HepG2 (cell line): ENCODE results near the gene DCD. TPM values are rescaled to one million over a fixed set of nuclear protein-coding genes. Genes with fewer than 3 reads are reported as not detected.

Experiments
- ATAC-seq: fragments of 200-7000 bp; cut with Tn5 transposase; 3 replicates; pipeline ENCODE4 v1.9.1; 2020; ENCODE audit warnings: mild to moderate bottlenecking, moderate library complexity
- BruUV-seq: library from RNA; stranded (reverse); fragments of 400-500 nt; replicated peaks from 2 replicates; lab custom pipeline; 2021; lab: Mats Ljungman, UMichigan
- CTCF ChIA-PET: fragments of 300-600 bp; formaldehyde crosslinking; extraction: SDS; loops from one replicate; lab custom pipeline; 2021; ENCODE audit warnings: low total read pairs, inconsistent platforms, low intra/inter-chr PET ratio; lab: Yijun Ruan, JAX
- POLR2A ChIA-PET: fragments of 350-600 bp; sonication (Branson Sonifier 250); formaldehyde crosslinking; loops from one replicate; lab custom pipeline; 2020; ENCODE audit warnings: antibody characterized with exemption, inconsistent platforms; lab: Yijun Ruan, JAX
- DNase-seq: peaks from one replicate; pipeline ENCODE4 v3.0.0-alpha.2; 2015; ENCODE audit warnings: low spot score
- FAIRE-seq: peaks from 3 replicates; lab custom pipeline; 2011; peaks lifted over from hg19 to GRCh38; lab: Jason Lieb, UNC
- H2AFZ ChIP-seq: one replicate; pipeline ENCODE4 v1.6.1; 2011; ENCODE audit warnings: low read length, inconsistent platforms
- H3K27ac ChIP-seq: fragments of 300-600 bp; 3 replicates; pipeline ENCODE4 v1.8.0; 2011; ENCODE audit warnings: mixed run types, mild to moderate bottlenecking, mixed read lengths, low read length, inconsistent platforms; ENCODE audit not compliant: insufficient read depth; ENCODE audit errors: extremely low read length
- H3K27me3 ChIP-seq, 2 experiments: fragments of 200-600 bp in 1 of 2; 2 replicates in 1 of 2; 3 replicates in 1 of 2; pipeline versions ENCODE4 v1.6.0 to v1.8.0; 2011; ENCODE audit warnings: low read length in 2 of 2, mild to moderate bottlenecking in 2 of 2, moderate library complexity in 2 of 2, inconsistent platforms in 1 of 2; ENCODE audit not compliant: insufficient read depth in 2 of 2, control insufficient read depth in 1 of 2
- H3K36me3 ChIP-seq, 2 experiments: fragments of 200-600 bp in 1 of 2; replicated peaks in 1 of 2; 2 replicates in 1 of 2; 3 replicates in 1 of 2; pipeline versions ENCODE4 v1.5.1 to v1.8.0; 2011; ENCODE audit warnings: low read length in 2 of 2, inconsistent platforms in 1 of 2; ENCODE audit not compliant: insufficient read depth in 2 of 2, control insufficient read depth in 1 of 2
- H3K4me1 ChIP-seq: 2 replicates; pipeline ENCODE4 v1.5.1; 2012; ENCODE audit warnings: low read length, inconsistent platforms; ENCODE audit not compliant: insufficient read depth
- H3K4me2 ChIP-seq: 2 replicates; pipeline ENCODE4 v1.6.0; 2011; ENCODE audit warnings: low read depth, low read length, inconsistent platforms
- H3K4me3 ChIP-seq, 3 experiments: fragments of 200-600 bp in 1 of 3; sonication (generic), shearing (Covaris generic) in 1 of 3; replicated peaks in 1 of 3; 2 replicates each; pipeline ENCODE4 v1.5.1; 2011 to 2016; ENCODE audit warnings: low read length in 3 of 3, inconsistent platforms in 2 of 3, low read depth in 2 of 3, mild to moderate bottlenecking in 2 of 3, control low read depth in 1 of 3, mixed read lengths in 1 of 3; ENCODE audit not compliant: insufficient read depth in 1 of 3
- H3K79me2 ChIP-seq: one replicate; pipeline ENCODE4 v1.6.1; 2011; ENCODE audit warnings: low read length, inconsistent platforms; ENCODE audit not compliant: insufficient read depth
- H3K9ac ChIP-seq: 2 replicates; pipeline ENCODE4 v1.6.0; 2011; ENCODE audit warnings: mild to moderate bottlenecking, low read depth, low read length, inconsistent platforms; ENCODE audit not compliant: insufficient read depth
- H3K9me3 ChIP-seq: 2 replicates; pipeline ENCODE4 v1.5.1; 2012; ENCODE audit warnings: mild to moderate bottlenecking, low read length
- H4K20me1 ChIP-seq: 2 replicates; pipeline ENCODE4 v1.6.0; 2011; ENCODE audit warnings: inconsistent platforms, mild to moderate bottlenecking, low read length, moderate library complexity; ENCODE audit not compliant: insufficient read depth
- CBX1 ChIP-seq: IDR thresholded peaks from one replicate; pipeline ENCODE4 v1.6.1; 2016; ENCODE audit warnings: antibody characterized with exemption, low read depth
- EZH2 ChIP-seq: conservative IDR thresholded peaks from 2 replicates; pipeline ENCODE4 v1.6.1; 2012; ENCODE audit warnings: mild to moderate bottlenecking, low read depth, low read length, moderate library complexity
- HES4 ChIP-seq: sonication (generic); formaldehyde crosslinking; IDR thresholded peaks from 2 replicates; pipeline ENCODE4 v1.9.0; 2021; ENCODE audit warnings: mild to moderate bottlenecking, missing genetic modification reagents, borderline replicate concordance
- HNRNPLL ChIP-seq: fragments of 200-400 bp; formaldehyde crosslinking; IDR thresholded peaks from 2 replicates; pipeline ENCODE4 v1.6.1; 2017; ENCODE audit warnings: mild to moderate bottlenecking, low read depth, low read length; ENCODE audit not compliant: poor library complexity, severe bottlenecking
- HOXA7 ChIP-seq: sonication (generic); formaldehyde crosslinking; IDR thresholded peaks from 2 replicates; pipeline ENCODE4 v1.8.1; 2022; ENCODE audit warnings: mild to moderate bottlenecking, missing genetic modification reagents, moderate library complexity
- ZNF572 ChIP-seq: sonication (generic); formaldehyde crosslinking; IDR thresholded peaks from 2 replicates; pipeline ENCODE4 v1.5.1; 2020; ENCODE audit warnings: mild to moderate bottlenecking, missing genetic modification reagents
- ZNF782 ChIP-seq: sonication (generic); formaldehyde crosslinking; IDR thresholded peaks from 2 replicates; pipeline ENCODE4 v1.4.0; 2020; ENCODE audit warnings: missing genetic modification reagents, mild to moderate bottlenecking, borderline replicate concordance
- ZNF891 ChIP-seq: sonication (generic); formaldehyde crosslinking; IDR thresholded peaks from 2 replicates; pipeline ENCODE4 v1.5.0; 2020; ENCODE audit warnings: mild to moderate bottlenecking, missing genetic modification reagents
- WGBS: methylation state at CpG from one replicate; pipeline ENCODE4 v1.1.6; 2017; ENCODE audit warnings: low lambda C conversion rate; 5-methylcytosine and 5-hydroxymethylcytosine counted together
- in situ Hi-C: cut with HindIII; loops from 2 replicates; pipeline ENCODE4 v1.10.0; 2017; ENCODE audit warnings: low pct_unique_long_range_greater_than_20kb; ENCODE audit not compliant: extremely low pct_ligation_motif_present
- intact Hi-C: fragments of 100-400 bp; cut with micrococcal nuclease; formaldehyde crosslinking; loops from one replicate; pipeline ENCODE4 v1.10.0; 2022; ENCODE audit not compliant: unreplicated experiment
- polyA plus RNA-seq, 8 experiments: library from polyadenylated mRNA; depleted of rRNA in 3 of 8; stranded (reverse) in 7 of 8; unstranded in 1 of 8; fragments of >200 nt; fragmentation: Illumina TruSeq in 4 of 8; extraction: Trizol in 4 of 8; gene quantifications; 2 replicates each; pipeline versions ENCODE4 v1.2.1 to v1.2.3, GENCODE V29; 2011 to 2016; ENCODE audit warnings: low read depth in 4 of 8, missing spikeins in 1 of 8, mixed read lengths in 1 of 8; ENCODE audit not compliant: insufficient read depth in 1 of 8
- total RNA-seq, 5 experiments: library from RNA; depleted of rRNA; stranded (reverse); fragments of >200 nt; fragmentation: Illumina TruSeq; extraction: Trizol; gene quantifications; 2 replicates each; pipeline ENCODE4 v1.2.3, GENCODE V29; 2016; ENCODE audit warnings: low read depth in 1 of 5
- TF ChIP-seq, protein P1 (sequence below): sonication (generic); formaldehyde crosslinking; IDR thresholded peaks from 2 replicates; pipeline ENCODE4 v1.4.0; 2020; ENCODE audit warnings: missing genetic modification reagents
- TF ChIP-seq, protein P2 (sequence below): sonication (generic); formaldehyde crosslinking; IDR thresholded peaks from 2 replicates; pipeline ENCODE4 v1.9.0; 2021; ENCODE audit warnings: mild to moderate bottlenecking, missing genetic modification reagents
- TF ChIP-seq, protein P3 (sequence below): sonication (generic); formaldehyde crosslinking; IDR thresholded peaks from 2 replicates; pipeline ENCODE4 v1.8.0; 2022; ENCODE audit warnings: missing genetic modification reagents, mild to moderate bottlenecking, borderline replicate concordance

Gene DCD
- total and polyA plus RNA-seq, 2 of the 13 experiments (the other 11 are each of a cell fraction or from before 2014, with no cell fraction given), result not detected

DNA sequence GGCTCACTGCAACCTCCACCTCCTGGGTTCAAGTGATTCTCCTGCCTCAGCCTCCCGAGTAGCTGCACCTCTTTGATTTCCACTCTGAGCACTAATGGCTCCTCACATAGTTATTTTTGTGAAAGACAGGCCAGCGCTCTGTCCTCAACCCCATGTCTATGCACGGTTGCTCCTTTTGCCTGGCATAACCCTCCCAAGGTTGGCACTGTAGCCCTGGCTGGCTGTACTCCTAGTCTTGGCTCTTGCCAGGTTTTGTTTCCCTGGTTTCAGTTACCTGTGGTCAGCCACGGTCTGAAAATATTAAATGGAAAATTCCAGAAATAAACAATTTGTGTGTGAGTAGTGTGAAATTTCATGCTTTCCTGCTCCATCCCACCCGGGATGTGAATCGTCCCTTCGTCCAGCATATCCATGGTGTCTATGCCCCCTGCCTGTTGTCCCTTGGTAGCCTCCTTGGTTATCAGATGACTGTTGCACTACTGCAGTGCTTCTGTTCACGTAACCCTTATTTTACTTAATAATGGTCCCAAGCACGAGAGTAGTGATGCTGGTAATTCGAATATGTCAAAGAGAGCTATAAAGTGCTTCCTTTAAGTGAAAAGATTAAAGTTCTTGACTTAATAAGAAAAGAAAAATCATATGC lies 12.3 kb upstream of the DCD start:
- Histone ChIP-seq H3K9ac (no peak overlapping the region), H3K9me3 (no peaks in the 10 kb centered on the region), H2AFZ (no peak overlapping the region), H3K27me3 (peaks cover 0 to 13% of the 10 kb centered on the region in 2 experiments; a peak in 2 of 5 replicates), H3K4me3 (no peak overlapping the region), H4K20me1 (no peaks in the 10 kb centered on the region), H3K36me3 (no peaks in the 10 kb centered on the region), H3K27ac (no peak overlapping the region), H3K79me2 (no peaks in the 10 kb centered on the region), H3K4me2 (no peak overlapping the region), H3K4me1 (no peaks in the 10 kb centered on the region)
- 9% methylated on average over 10 of the region's 10 CpGs for WGBS
- ATAC-seq (no peak), DNase-seq (no peak), FAIRE-seq (no peak)
- no TSS peak for BruUV-seq
- POLR2A ChIA-PET, result no interaction called here
- in situ Hi-C loops (no loop called here), intact Hi-C loops (no loop called here)
- CTCF ChIA-PET, result no interaction called here
- TF ChIP-seq ZNF891 (no peak), CBX1 (no peak), HOXA7 (CRISPR knock-in tag) (no peak), EZH2 (no peak), HNRNPLL (no peak), ZNF782 (no peak), HES4 (no peak), ZNF572 (CRISPR knock-in tag) (no peak)
- TF ChIP-seq, protein P1, sequence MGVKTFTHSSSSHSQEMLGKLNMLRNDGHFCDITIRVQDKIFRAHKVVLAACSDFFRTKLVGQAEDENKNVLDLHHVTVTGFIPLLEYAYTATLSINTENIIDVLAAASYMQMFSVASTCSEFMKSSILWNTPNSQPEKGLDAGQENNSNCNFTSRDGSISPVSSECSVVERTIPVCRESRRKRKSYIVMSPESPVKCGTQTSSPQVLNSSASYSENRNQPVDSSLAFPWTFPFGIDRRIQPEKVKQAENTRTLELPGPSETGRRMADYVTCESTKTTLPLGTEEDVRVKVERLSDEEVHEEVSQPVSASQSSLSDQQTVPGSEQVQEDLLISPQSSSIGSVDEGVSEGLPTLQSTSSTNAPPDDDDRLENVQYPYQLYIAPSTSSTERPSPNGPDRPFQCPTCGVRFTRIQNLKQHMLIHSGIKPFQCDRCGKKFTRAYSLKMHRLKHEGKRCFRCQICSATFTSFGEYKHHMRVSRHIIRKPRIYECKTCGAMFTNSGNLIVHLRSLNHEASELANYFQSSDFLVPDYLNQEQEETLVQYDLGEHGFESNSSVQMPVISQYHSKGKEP (CRISPR knock-in tag), result no peak
- TF ChIP-seq, protein P2, sequence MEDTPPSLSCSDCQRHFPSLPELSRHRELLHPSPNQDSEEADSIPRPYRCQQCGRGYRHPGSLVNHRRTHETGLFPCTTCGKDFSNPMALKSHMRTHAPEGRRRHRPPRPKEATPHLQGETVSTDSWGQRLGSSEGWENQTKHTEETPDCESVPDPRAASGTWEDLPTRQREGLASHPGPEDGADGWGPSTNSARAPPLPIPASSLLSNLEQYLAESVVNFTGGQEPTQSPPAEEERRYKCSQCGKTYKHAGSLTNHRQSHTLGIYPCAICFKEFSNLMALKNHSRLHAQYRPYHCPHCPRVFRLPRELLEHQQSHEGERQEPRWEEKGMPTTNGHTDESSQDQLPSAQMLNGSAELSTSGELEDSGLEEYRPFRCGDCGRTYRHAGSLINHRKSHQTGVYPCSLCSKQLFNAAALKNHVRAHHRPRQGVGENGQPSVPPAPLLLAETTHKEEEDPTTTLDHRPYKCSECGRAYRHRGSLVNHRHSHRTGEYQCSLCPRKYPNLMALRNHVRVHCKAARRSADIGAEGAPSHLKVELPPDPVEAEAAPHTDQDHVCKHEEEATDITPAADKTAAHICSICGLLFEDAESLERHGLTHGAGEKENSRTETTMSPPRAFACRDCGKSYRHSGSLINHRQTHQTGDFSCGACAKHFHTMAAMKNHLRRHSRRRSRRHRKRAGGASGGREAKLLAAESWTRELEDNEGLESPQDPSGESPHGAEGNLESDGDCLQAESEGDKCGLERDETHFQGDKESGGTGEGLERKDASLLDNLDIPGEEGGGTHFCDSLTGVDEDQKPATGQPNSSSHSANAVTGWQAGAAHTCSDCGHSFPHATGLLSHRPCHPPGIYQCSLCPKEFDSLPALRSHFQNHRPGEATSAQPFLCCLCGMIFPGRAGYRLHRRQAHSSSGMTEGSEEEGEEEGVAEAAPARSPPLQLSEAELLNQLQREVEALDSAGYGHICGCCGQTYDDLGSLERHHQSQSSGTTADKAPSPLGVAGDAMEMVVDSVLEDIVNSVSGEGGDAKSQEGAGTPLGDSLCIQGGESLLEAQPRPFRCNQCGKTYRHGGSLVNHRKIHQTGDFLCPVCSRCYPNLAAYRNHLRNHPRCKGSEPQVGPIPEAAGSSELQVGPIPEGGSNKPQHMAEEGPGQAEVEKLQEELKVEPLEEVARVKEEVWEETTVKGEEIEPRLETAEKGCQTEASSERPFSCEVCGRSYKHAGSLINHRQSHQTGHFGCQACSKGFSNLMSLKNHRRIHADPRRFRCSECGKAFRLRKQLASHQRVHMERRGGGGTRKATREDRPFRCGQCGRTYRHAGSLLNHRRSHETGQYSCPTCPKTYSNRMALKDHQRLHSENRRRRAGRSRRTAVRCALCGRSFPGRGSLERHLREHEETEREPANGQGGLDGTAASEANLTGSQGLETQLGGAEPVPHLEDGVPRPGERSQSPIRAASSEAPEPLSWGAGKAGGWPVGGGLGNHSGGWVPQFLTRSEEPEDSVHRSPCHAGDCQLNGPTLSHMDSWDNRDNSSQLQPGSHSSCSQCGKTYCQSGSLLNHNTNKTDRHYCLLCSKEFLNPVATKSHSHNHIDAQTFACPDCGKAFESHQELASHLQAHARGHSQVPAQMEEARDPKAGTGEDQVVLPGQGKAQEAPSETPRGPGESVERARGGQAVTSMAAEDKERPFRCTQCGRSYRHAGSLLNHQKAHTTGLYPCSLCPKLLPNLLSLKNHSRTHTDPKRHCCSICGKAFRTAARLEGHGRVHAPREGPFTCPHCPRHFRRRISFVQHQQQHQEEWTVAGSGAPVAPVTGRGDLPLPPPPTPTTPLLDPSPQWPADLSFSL, result no peak
- TF ChIP-seq, protein P3, sequence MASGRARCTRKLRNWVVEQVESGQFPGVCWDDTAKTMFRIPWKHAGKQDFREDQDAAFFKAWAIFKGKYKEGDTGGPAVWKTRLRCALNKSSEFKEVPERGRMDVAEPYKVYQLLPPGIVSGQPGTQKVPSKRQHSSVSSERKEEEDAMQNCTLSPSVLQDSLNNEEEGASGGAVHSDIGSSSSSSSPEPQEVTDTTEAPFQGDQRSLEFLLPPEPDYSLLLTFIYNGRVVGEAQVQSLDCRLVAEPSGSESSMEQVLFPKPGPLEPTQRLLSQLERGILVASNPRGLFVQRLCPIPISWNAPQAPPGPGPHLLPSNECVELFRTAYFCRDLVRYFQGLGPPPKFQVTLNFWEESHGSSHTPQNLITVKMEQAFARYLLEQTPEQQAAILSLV (CRISPR knock-in tag), result no peak
